GM18499 (cell line): ENCODE measurements around the gene STARD3NL.
"Not testable (repeated sequence)": the region's sequence is repeated elsewhere in the genome, so short reads cannot be mapped to it uniquely, and the experiment has no call there.

ENCODE experiments used
- ATAC-seq: cut with Tn5 transposase; IDR thresholded peaks from one replicate; pipeline ENCODE4 v1.9.1; 2021; ENCODE audit warnings: moderate number of reproducible peaks; ENCODE audit not compliant: insufficient read depth, unreplicated experiment

STARD3NL gene

DNA sequence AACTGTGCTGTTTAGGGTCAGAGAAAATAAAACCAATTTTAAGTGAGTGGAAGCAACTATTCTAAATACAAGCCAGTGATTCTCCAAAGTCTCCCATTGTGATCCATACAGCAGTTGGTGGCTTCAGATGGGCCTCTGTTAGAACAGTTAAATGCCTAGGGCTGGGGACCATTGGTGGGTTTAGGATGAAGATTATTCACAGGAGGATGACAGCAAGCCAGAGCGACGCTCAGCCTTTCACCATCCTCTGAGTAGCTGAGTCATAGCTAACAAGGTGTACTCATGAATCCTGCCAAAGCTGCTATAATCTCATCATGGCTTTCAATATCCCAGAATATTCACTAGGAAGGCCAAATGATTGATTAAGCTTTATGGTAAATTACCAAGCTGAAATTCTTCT is 39.6 kb downstream of the STARD3NL start:
- ATAC-seq = no peak

DNA sequence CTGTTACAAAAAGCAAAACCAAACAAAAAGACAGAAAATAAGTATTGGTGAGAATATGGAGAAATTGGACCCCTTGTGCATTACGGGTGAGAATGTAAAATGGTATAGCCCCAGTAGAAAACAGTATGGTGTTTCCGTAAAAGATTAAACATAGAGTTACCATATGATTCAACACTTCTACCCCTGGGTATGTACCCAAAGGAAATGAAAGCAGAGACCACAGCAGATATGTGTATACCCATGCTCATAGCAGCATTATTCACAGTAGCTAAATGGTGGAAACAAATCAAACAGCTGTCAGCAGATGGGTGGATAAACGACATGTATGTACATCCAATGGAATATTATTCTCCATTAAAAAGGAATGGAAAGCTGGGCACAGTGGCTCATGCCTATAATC is 42.4 kb downstream of the STARD3NL start:
- no peak for ATAC-seq

DNA sequence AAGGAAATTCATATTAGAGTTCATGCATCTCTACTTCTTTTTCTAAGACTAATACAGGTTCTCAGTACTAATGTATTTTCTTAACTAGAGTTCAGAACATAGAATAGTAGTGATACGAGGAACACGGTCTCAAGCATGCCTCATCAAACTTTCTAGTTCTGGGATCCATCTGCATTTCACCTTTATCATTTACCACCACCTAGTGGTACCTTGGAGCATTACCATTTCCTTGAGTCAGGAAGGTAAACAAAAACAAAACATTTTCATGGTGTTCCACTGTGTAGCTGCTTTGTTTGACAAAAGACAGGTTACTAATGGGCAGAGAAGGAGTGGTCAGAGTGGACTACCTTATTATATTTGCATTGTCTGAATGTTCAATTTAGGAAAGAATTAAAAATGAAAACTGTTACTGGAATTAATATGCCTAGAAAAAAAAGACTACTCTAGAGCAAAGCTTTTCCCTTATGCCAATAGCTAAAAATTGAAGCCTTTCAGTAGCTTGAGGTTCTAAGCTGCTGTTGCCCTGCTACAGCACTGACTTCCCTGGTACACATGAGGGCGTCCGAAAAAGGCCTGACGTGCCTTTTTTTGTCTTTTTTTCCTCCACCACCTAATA is 44.5 kb downstream of the STARD3NL start:
- no peak for ATAC-seq

DNA sequence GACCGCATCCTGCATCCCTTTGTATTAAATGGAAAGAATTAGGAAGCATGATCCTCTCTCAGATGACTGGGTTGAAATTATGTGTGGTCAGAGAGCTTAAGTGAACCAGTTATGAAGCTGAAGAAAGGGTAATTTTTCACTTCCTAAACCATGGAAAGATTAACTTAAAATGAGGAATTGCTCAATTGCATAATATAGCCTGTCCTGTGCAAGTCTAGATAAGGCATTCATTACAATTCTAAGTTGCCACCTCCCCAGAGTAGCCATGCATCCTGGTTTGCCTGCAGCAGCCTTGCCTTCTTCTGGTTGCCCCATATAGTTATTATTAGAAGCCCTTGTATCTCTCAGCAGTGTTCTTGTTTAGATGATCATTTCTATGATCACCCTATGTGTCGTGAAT is 45.3 kb downstream of the STARD3NL start:
- no peak for ATAC-seq

DNA sequence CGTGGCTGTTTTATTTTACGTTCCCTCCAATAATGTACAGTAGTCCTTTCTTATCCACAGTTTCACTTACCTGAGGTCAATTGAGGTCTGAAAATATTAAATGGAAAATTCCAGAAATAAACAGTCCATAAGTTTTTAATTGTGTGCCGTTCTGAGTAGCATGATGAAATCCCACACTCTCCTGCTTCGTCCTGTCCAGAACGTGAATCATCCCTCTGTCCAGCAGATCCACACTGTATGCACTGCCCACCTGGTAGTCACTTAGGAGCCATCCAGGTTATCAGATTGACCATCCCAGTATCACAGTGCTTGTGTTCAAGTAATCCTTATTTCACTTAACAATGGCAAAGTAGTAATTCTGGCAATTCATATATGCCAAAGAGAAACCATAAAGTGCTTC is 46.3 kb downstream of the STARD3NL start:
- no peak for ATAC-seq

DNA sequence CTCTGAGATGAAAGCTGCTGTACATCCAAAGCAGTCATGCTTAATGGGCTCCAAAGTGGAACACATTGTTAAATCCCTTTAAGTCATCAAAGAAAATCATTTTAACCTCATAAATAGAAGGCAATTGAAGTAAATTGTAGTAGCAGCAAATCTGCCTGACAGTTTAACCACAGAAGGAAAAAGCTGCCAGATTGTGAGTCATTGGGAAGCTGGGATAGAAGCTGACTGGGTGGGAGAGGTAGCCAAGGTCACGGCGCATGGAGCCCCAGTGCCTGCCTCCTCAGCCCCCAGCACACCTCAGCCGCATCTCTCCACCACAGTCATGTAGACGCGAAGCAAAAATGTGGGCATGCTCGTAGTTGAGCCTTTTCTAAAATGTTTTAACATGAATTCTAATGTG is 51.3 kb downstream of the STARD3NL start:
- ATAC-seq = no peak

DNA sequence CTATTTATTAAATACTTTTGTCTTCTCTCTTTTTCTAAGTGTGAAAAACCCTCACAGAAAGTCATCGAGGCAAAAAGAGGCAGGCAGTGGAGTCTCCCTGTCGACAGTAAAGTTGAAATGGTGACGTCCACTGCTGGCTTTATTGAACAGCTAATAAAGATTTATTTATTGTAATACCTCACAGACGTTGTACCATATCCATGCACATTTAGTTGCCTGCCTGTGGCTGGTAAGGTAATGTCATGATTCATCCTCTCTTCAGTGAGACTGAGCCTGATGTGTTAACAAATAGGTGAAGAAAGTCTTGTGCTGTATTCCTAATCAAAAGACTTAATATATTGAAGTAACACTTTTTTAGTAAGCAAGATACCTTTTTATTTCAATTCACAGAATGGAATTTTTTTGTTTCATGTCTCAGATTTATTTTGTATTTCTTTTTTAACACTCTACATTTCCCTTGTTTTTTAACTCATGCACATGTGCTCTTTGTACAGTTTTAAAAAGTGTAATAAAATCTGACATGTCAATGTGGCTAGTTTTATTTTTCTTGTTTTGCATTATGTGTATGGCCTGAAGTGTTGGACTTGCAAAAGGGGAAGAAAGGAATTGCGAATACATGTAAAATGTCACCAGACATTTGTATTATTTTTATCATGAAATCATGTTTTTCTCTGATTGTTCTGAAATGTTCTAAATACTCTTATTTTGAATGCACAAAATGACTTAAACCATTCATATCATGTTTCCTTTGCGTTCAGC is 52.0 kb downstream of the STARD3NL start:
- ATAC-seq = no peak

DNA sequence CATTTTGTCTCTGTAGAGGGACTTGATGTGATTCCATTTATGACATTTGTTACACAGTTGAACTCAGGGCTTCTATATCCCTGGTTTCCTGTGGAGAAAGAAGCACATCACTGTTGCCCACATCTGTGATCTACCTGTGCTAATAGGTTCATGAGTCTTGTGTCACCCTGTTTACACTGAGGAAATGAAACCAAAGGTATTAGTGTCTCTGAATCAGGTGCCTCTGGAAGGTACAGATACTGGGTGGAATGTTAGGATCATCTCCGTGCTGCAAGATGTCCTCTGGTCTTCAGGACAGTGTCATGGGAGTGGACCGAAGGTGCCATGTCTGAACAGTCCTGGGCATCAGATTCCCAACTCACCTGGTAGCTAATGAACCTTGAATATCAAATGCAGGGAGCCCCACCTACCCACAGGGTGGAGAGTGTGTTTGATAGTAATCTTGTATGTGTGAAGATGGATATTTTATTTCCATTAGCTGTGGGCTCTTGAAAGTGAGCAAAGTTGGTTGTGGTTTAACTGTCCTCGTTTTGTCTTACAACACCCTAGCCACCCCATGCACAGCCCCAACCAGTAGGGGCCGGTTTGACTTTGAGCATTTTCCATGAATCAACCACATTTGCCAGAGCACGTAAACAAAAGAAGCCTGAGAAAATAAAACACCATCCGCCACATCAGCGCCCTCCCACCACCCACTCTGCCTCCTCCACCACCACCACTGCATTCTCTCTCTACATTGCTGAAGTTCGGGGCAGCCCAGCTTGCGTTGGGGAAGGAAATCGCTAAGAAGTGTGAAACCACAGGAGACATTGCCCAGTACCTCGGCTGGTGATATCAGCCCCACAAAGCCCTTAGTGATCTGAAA is 54.7 kb downstream of the STARD3NL start:
- peak; percentile 49 for ATAC-seq

DNA sequence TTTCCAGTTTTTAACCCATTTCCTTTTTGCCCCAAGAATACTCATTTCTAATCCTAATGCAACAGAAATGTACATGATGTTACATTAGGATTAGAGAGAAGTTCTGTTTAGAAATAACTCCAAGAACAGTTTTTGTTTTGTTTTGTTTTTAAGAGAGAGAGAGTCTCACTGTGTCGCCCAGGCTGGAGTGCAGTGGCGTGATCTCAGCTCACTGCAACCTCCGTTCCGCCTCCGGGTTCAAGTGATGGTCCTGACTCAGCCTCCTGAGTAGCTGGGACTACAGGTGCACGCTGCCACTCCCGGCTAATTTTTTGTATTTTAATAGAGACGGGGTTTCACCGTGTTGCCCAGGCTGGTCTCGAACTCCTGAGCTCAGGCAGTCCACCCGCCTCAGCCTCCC is 56.7 kb downstream of the STARD3NL start:
- ATAC-seq = not testable (repeated sequence)

DNA sequence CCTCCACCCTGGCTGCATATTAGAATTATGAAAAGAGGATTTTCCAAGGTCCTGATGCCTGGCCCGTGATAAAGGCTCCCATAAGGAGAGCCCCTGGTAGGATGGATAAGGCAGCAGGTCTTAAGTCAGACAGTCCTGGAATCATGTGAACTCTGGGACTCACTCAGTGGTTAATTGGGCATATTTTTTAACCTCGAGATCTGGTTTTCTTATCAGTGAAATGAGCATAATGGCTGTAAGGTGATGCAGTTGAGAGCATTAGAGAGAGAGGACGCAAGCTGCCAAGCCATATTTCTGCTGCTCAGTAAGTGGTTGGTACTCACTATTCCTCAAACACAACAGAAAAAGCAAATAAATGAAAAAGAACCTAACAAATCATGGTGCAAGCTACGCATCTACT is 57.6 kb downstream of the STARD3NL start:
- ATAC-seq = no peak

DNA sequence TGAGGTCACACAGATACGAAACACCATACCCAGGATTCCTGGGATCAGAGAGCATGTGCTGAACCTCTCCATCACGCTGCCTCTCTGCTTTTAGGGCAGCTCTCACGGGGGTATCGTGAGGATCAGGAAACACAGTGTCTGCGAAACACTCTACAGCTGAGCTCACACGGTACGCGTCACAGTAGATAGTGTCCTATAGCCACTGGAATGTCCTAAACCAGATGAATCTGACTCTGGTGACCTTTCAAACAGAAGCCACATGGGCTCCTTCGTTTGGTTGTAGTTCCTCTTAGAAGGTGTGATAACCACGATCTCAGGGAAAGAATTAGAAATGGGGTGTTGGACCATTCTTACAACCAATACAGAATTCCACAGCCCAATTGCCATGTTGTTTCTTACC is 61.1 kb downstream of the STARD3NL start:
- ATAC-seq = not testable (repeated sequence)

DNA sequence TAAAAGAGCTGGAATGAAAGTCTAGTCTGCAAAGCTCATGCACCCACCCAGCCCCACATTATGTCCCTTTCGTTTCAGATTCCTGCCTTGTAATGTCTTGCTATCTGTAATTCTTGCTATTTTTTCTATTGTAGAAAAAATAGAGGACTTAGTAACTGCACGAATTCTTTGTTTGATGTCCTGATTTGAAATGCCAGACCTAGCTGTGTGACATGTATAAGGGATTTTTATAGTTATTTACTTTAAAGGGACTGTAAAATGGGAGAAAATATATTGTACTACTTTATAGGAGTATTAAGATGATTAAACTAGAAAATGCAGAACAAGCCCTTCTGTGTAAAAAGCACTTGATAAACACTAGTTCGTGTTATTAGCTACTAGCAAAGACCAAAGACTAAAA is 63.0 kb downstream of the STARD3NL start:
- ATAC-seq = no peak

DNA sequence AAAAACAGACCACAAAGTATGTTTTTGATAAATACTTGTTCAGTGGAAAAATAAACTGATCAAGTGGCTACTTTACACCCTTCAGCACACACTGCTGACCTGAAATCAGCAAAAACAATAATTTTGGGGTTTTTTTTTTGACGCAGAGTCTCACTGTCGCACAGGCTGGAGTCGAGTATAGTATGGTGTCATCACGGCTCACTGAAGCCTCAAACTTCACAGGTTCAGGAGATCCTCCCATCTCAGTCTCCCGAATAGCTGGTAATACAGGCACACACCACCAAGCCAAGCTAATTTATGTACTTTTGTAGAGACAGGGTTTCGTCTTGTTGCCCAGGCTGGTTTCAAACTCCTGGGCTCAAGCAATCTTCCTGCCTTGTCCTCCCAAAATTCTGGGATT is 64.8 kb downstream of the STARD3NL start:
- no peak for ATAC-seq

DNA sequence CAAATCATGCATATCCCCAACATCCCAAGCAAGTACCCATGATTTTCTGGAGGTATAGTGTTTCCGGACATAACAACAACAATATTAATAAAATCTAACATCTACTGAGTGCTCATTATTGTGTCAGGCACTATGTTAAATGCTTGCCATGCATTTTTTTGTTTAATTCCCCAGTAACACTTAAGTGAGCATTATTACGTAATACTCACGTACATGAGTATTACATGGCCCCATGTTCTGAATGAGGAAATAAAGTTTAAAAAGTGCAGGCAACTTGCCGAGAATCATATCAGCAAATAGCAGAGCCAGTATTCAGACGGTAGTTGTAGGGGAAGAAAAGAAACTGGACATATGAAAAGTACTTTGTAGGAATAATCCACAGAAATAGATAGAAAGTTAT is 65.3 kb downstream of the STARD3NL start:
- not testable (repeated sequence) for ATAC-seq

DNA sequence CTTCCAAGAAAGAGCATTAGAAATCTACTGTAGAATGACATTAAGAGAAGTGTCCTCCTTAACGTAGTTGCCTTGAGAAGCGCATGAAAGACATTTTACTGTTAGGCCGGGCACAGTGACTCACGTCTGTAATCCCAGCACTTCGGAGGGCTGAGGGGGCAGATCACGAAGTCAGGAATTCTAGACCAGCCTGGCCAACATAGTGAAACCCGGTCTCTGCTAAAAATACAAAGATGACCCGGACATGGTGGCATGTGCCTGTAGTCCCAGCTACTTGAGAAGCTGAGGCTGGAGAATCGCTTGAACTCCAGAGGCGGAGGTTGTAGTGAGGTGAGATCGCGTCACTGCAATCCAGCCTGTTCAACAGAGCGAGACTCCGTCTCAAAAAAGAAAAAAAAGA is 66.5 kb downstream of the STARD3NL start:
- no peak for ATAC-seq

DNA sequence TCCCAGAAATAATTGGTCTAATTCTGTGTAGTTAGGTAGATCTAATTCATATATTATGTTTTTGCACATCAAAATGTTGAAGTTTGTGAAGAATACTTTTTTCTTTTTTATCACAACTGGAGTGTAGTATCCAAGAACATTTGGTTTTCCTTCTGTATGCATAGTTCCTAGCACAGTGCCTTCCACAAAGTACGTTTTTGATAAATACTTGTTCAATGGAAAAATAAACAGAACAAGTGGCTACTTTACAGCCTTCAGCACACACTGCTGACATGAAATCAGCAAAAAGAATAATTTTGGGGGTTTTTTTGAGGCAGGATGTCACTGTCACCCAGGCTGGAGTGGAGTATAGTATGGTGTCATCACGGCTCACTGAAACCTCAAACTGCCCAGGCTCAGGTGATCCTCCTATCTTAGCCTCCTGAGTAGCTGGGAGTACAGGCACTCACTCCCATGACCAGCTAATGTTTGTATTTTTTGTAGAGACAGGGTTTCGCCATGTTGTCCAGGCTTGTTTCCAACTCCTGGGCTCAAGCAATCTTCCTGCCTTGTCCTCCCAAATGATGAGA is 67.4 kb downstream of the STARD3NL start:
- no peak for ATAC-seq

DNA sequence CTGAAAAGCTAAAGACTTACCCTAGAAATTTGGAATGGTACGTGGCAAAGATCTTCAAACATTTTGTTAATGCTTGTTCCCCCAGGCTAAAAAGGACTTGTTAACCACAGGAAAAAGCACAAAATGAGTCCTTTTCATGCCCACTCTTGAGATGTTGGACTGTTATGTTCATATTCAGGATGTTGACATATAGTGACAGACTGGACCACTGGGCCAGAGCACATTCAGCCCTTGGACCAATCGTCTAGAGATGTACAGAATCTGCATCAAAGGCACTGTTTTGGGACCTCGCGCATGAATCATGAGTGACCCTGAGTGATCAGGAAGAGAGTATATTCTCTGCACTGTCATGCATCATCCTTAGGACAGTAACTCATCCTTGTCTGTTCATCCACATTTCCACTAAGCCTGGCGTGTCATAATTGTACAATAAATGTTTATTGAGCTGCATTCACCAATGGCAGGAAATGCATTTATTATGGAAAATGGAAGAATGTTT is 70.1 kb downstream of the STARD3NL start:
- no peak for ATAC-seq

DNA sequence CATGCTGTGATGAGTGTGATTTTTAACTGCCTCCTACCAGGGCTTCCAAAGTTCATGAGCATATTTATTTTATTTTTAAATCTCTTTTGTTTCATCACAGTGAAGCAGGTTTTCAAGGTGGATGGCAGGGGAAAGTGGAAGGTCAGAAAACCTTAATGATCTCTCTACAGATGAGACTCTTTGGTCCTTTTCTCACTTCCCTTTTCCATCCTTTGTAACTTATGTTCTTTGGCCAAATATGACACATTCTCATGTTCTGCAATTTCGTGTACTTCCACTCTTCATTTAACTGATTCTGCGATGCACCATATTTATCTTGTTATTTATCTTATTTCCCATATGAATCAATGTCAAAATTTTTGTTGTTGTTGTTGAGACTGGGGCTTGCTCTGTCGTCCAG is 71.8 kb downstream of the STARD3NL start:
- ATAC-seq = peak; percentile 93

DNA sequence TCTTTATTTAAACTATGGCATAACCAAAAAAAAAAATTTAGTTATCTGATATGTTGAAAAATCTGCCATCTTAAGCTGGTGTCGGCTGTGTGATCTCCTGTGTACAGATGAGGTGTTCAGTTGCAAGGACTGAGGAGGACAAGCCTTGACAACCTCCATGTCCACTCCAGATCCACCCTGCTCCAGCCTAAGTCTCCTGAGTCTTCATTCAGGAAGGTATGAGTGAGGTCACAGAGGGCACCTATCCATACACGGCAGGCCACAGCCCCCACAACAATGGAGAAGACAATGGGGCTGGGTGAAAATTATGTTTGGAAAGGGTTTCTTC is 79.3 kb downstream of the STARD3NL start:
- ATAC-seq = no peak

DNA sequence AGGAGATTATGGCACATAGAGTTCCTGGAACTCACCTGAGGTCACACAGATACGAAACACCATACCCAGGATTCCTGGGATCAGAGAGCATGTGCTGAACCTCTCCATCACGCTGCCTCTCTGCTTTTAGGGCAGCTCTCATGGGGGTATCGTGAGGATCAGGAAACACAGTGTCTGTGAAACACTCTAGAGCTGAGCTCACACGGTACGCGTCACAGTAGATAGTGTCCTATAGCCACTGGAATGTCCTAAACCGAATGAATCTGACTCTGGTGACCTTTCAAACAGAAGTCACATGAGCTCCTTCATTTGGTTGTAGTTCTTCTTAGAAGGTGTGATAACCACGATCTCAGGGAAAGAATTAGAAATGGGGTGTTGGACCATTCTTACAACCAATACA is 81.1 kb downstream of the STARD3NL start:
- not testable (repeated sequence) for ATAC-seq

DNA sequence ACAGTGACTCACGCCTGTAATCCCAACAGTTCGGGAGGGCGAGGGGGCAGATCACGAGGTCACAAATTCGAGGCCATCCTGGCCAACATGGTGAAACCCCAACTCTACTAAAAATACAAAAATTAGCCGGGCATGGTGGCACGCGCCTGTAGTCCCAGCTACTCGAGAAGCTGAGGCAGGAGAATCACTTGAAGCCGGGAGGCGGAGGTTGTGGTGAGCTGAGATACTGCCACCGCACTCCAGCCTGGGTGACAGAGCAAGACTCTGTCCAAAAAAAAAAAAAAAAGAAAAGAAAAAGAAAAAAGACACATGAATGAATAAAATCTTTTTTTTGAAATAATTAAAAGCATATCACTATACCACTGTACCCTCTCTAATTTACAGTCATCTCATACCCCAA is 83.6 kb downstream of the STARD3NL start:
- not testable (repeated sequence) for ATAC-seq
